Esophagus muscularis mucosa (tissue), 4 donors: ENCODE data around the gene CLEC16A. TPM values are rescaled to one million over a fixed set of nuclear protein-coding genes. Genes with fewer than 3 reads are reported as not detected.

Source experiments
- DNase-seq: peaks from one replicate; pipeline ENCODE4 v3.0.0-alpha.2; 2017; ENCODE audit errors: extremely low spot score
- H3K27ac ChIP-seq, 4 donors: fragments of 200-600 bp; sonication (generic); replicated peaks in 1 of 4; 1 replicate in 3 of 4; 2 replicates in 1 of 4; pipeline ENCODE4 v1.5.1; 2016 to 2019; ENCODE audit warnings: mild to moderate bottlenecking in 1 of 4
- H3K27me3 ChIP-seq, 4 donors: fragments of 200-600 bp; sonication (generic); one replicate each; pipeline versions ENCODE4 v1.5.1 to v1.6.0; 2016 to 2019
- H3K36me3 ChIP-seq, 4 donors: fragments of 200-600 bp; sonication (generic); one replicate each; pipeline ENCODE4 v1.5.1; 2016 to 2019
- H3K4me1 ChIP-seq, 4 donors: fragments of 200-600 bp; sonication (generic); one replicate each; pipeline ENCODE4 v1.5.1; 2016 to 2019
- H3K4me3 ChIP-seq, 4 donors: fragments of 200-600 bp; sonication (generic); 1 replicate in 2 of 4; 2 replicates in 2 of 4; pipeline ENCODE4 v1.5.1; 2016 to 2019; ENCODE audit warnings: mild to moderate bottlenecking in 4 of 4, moderate library complexity in 1 of 4
- H3K9me3 ChIP-seq, 4 donors: fragments of 200-600 bp; sonication (generic); 1 replicate in 3 of 4; 2 replicates in 1 of 4; pipeline ENCODE4 v1.5.1; 2016 to 2019
- CTCF ChIP-seq, 3 experiments: fragments of 200-600 bp in 2 of 3; fragments of 450-650 bp in 1 of 3; sonication (generic) in 2 of 3; IDR thresholded peaks; one replicate each; pipeline ENCODE4 v1.5.1; 2017 to 2019; ENCODE audit warnings: antibody characterized with exemption in 3 of 3, mild to moderate bottlenecking in 2 of 3, moderate library complexity in 1 of 3
- EP300 ChIP-seq: sonication (generic); formaldehyde crosslinking; IDR thresholded peaks from one replicate; pipeline ENCODE4 v1.6.1; 2017; ENCODE audit warnings: antibody characterized with exemption
- POLR2A ChIP-seq: fragments of 450-650 bp; IDR thresholded peaks from one replicate; pipeline ENCODE4 v1.6.1; 2017; ENCODE audit warnings: antibody characterized with exemption, moderate library complexity, mild to moderate bottlenecking, low read depth
- POLR2AphosphoS5 ChIP-seq, 2 donors: sonication (generic); formaldehyde crosslinking; IDR thresholded peaks; one replicate each; pipeline ENCODE4 v1.6.1; 2017; ENCODE audit warnings: antibody characterized with exemption in 2 of 2
- WGBS: methylation state at CpG from one replicate; pipeline ENCODE4 v1.1.5; 2018; 5-methylcytosine and 5-hydroxymethylcytosine counted together
- intact Hi-C: fragments of 100-400 bp; cut with DNase I; formaldehyde crosslinking; loops from one replicate; pipeline ENCODE4 v1.15.1; 2023
- total RNA-seq, 4 donors: library from RNA; depleted of rRNA; stranded (reverse); fragments of >200 nt; gene quantifications; one replicate each; pipeline versions ENCODE4 v1.1.0 to v1.2.1, GENCODE V29; 2016

CLEC16A gene
- total RNA-seq, 4 donors from 2014 or later: 22.3 to 34.7 (median 29.2) TPM

GRCh38 chr16:10935226-10935915 is 9.0 kb upstream of the CLEC16A start:
- TF ChIP-seq CTCF (IDR thresholded peaks at IDR 0.05) (no peak), POLR2AphosphoS5 (IDR thresholded peaks at IDR 0.05) (no peak), POLR2A (no peak)
- no peak for DNase-seq
- peaks cover 0 to 36% (median 23%) of the 10 kb centered on the region in 4 donors for H3K36me3 ChIP-seq
- H3K9me3 ChIP-seq: no peaks in the 10 kb centered on the region
- peak overlapping the region in 1 of 4 donors; percentile 11 for H3K27ac ChIP-seq
- H3K4me3 ChIP-seq: no peak overlapping the region
- peaks cover 74 to 88% (median 81%) of the 10 kb centered on the region in 4 donors for H3K4me1 ChIP-seq
- whole genome bisulfite sequencing: 43% methylated on average over 7 of the region's 7 CpGs
- intact Hi-C loops: no loop called here
- no peaks in the 10 kb centered on the region for H3K27me3 ChIP-seq

DNA sequence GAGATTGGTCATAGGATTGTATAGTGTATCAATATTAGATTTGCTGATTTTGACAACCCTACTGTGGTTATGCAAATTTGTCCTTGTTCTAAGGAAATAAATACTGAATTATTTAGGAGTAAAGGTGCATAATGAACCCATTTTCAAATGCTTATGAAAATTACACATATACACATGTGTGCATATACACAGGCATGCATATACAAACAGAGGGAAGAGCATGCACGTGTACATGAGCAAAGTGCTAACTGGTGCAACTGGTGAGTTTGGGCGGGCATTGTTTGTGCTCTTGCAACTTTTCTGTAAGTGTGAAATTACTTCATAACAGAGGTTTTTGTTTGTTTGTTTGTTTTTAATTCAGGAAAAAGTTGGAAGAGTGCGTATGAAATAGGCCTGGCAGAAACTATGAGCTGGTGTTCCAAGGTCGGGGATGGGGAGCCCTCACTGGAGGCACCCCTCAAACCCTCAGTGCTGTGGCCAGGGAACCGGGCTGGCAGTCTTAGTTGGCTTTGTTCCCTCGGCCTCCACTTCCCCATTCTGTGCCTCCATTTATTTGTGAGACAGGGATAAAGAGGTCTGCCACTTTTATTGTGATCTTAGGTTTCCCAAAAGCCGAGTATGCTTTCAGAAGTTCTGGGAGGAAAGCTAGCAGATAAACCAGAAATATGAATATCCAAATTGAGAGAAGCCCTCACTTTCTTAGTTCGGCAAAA is 7.9 kb upstream of the CLEC16A start:
- H3K9me3 ChIP-seq: no peaks in the 10 kb centered on the region
- peak overlapping the region in 1 of 4 donors; percentile 40 for H3K4me3 ChIP-seq
- 65% methylated on average over 7 of the region's 8 CpGs for WGBS
- TF ChIP-seq EP300: no peak
- TF ChIP-seq CTCF (IDR thresholded peaks at IDR 0.05): no peak
- TF ChIP-seq POLR2A: no peak
- no peak for TF ChIP-seq POLR2AphosphoS5 (IDR thresholded peaks at IDR 0.05)
- H3K27me3 ChIP-seq: no peaks in the 10 kb centered on the region
- intact Hi-C loops: no loop called here
- H3K4me1 ChIP-seq: peaks cover 83 to 89% (median 88%) of the 10 kb centered on the region in 4 donors
- H3K27ac ChIP-seq: peak overlapping the region; percentile 59 to 92 (median 90)
- H3K36me3 ChIP-seq: peaks cover 0 to 26% (median 15%) of the 10 kb centered on the region in 4 donors
- no peak for DNase-seq

GRCh38 chr16:10937068-10937859 is 7.1 kb upstream of the CLEC16A start:
- Histone ChIP-seq H3K27ac (peak overlapping the region; percentile 59 to 92 (median 90)), H3K36me3 (peaks cover 0 to 18% (median 12%) of the 10 kb centered on the region in 4 donors), H3K9me3 (no peaks in the 10 kb centered on the region), H3K4me1 (peaks cover 84 to 90% (median 87%) of the 10 kb centered on the region in 4 donors), H3K4me3 (peak overlapping the region; percentile 35 to 45 (median 40)), H3K27me3 (no peaks in the 10 kb centered on the region)
- DNase-seq: no peak
- WGBS: 62% methylated on average over 4 of the region's 11 CpGs
- intact Hi-C loops: no loop called here
- TF ChIP-seq POLR2AphosphoS5 (IDR thresholded peaks at IDR 0.05) (no peak), POLR2A (no peak), EP300 (no peak), CTCF (IDR thresholded peaks at IDR 0.05) (no peak)

- peaks cover 0 to 8% (median 6%) of the 10 kb centered on the region in 4 donors for H3K36me3 ChIP-seq
- H3K27ac ChIP-seq: peak overlapping the region; percentile 59 to 92 (median 90)
- H3K27me3 ChIP-seq: no peaks in the 10 kb centered on the region
- H3K9me3 ChIP-seq: no peaks in the 10 kb centered on the region
- H3K4me1 ChIP-seq: peaks cover 87 to 91% (median 90%) of the 10 kb centered on the region in 4 donors
- WGBS: 53% methylated on average over 4 of the region's 7 CpGs
- peak overlapping the region in 3 of 4 donors; percentile 78 to 96 (median 85) for H3K4me3 ChIP-seq
- DNase-seq: no peak
- no peak for TF ChIP-seq EP300
- peak in 1 of 2 donors; percentile 23 for TF ChIP-seq POLR2AphosphoS5 (IDR thresholded peaks at IDR 0.05)
- no peak for TF ChIP-seq CTCF (IDR thresholded peaks at IDR 0.05)
- TF ChIP-seq POLR2A: no peak
- intact Hi-C loops: no loop called here
Observed at GRCh38 chr16:10938321-10938720, 6.0 kb upstream of the CLEC16A start.
